Measurements from ENCODE around the gene NDP. TPM values are rescaled to one million over a fixed set of nuclear protein-coding genes. Genes with fewer than 3 reads are reported as not detected.
A peak's percentile ranks its signal among the peaks of the same experiment; 100 is the strongest.

NDP gene
- total RNA-seq, 4 donors from 2014 or later, result 0.22 to 0.42 TPM; not detected in 2

DNA sequence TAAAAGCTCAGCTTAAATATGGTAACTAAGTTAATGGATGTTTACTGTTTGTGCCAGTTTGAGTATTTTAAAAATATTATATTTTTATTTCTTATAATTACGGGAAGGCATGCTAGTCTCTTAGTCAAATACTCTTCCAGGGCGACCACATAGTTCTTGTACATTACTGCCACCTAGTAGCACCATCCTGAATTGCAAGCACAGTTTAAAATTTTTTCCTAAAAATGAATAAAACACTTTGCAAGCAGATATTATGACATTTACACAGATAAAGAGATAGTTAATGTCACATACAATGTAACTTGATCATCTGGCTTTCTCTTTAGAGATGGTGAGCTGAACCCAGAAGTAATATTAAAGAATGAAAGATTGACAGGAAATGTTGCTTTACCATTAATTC is 11.5 kb downstream of the NDP start:
- no peak for DNase-seq (ENCODE audit: low spot score in 2 of 2)
- TF ChIP-seq, protein P1, sequence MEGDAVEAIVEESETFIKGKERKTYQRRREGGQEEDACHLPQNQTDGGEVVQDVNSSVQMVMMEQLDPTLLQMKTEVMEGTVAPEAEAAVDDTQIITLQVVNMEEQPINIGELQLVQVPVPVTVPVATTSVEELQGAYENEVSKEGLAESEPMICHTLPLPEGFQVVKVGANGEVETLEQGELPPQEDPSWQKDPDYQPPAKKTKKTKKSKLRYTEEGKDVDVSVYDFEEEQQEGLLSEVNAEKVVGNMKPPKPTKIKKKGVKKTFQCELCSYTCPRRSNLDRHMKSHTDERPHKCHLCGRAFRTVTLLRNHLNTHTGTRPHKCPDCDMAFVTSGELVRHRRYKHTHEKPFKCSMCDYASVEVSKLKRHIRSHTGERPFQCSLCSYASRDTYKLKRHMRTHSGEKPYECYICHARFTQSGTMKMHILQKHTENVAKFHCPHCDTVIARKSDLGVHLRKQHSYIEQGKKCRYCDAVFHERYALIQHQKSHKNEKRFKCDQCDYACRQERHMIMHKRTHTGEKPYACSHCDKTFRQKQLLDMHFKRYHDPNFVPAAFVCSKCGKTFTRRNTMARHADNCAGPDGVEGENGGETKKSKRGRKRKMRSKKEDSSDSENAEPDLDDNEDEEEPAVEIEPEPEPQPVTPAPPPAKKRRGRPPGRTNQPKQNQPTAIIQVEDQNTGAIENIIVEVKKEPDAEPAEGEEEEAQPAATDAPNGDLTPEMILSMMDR (IDR thresholded peaks at IDR 0.05), result no peak
- TF ChIP-seq POLR2A (IDR thresholded peaks at IDR 0.05), result no peak
- no peak overlapping the region for H3K4me3 ChIP-seq (ENCODE audit: low read depth, poor library complexity, severe bottlenecking)
- intact Hi-C loops (cut with DNase I; ENCODE audit: low total_unique reads), result no loop called here
- WGBS, 2 donors, result 63 to 88% methylated on average over 2 of the region's 2 CpGs

DNA sequence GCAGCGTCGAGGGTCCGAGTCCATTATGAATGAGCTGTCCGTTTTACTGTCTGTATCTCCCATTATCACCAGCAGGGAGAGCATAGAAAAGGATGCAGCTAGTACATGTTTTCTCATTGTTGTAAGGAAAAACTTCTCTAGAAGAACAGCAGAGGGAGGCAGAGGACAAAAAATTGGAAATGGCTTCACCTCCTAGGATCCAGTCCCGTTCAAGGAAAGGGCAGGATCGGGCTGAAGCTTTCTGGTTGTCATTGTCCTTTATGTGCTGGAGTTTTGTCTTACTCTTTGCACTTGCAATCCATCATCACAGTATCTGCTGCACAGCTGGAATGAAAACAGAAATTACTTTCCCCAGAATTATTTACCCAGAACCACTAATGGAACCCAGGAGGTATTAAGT is 14.7 kb downstream of the NDP start:
- 0 to 4% methylated on average over 6 of the region's 6 CpGs for WGBS, 2 donors
- intact Hi-C loops (cut with DNase I; ENCODE audit: low total_unique reads), result no loop called here
- TF ChIP-seq, protein P1 (IDR thresholded peaks at IDR 0.05), result peak in 1 of 3 donors; percentile 37
- no peak for TF ChIP-seq POLR2A (IDR thresholded peaks at IDR 0.05)
- peak in 1 of 2 donors; percentile 17 for DNase-seq (ENCODE audit: low spot score in 2 of 2)
- no peak overlapping the region for H3K4me3 ChIP-seq (ENCODE audit: low read depth, poor library complexity, severe bottlenecking)

DNA sequence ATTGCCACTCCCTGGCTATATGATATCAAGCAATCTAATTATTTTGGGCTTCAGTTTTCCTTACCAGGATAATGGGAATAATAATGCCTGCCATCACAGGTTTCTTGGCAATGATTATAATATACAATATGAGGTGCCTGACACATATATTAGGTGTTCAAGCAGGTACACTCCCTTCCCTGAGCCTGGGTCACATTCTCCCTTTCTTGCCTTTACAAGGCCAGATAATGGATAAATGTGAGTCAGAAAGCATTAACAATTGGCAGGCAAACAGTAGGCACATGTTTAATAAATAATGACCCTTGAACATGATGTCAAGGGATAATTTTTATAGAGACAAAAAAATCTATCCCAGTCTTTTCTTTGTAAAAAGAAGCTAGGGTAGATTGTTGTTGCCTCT is 17.2 kb downstream of the NDP start:
- H3K4me3 ChIP-seq (ENCODE audit: low read depth, poor library complexity, severe bottlenecking), result no peak overlapping the region
- DNase-seq (ENCODE audit: low spot score in 2 of 2), result no peak
- intact Hi-C loops (cut with DNase I; ENCODE audit: low total_unique reads), result no loop called here
- TF ChIP-seq POLR2A (IDR thresholded peaks at IDR 0.05), result no peak
- TF ChIP-seq, protein P1 (IDR thresholded peaks at IDR 0.05), result no peak

DNA sequence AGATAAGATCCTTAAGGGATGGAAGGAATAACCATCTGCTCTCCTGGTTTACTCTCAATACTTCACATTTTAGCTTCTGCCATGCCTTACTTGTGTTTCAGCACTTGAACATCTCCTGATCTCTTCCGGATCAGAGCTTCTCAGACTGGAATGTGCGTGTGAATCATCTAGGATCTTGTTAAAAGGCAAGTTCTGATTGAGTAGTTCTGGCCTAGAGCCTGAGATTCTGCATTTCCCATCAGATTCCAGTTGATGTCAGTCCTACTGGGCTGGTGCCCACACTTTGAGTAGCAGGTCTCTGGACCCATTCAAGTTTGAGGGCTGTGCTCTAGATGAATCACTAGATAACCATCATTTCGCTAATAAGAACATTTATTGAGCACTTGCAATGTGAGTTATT is 20.0 kb downstream of the NDP start:
- intact Hi-C loops (cut with DNase I; ENCODE audit: low total_unique reads), result no loop called here
- 47 to 48% methylated on average over 3 of the region's 3 CpGs for WGBS, 2 donors
- H3K4me3 ChIP-seq (ENCODE audit: low read depth, poor library complexity, severe bottlenecking), result no peak overlapping the region
- no peak for DNase-seq (ENCODE audit: low spot score in 2 of 2)
- no peak for TF ChIP-seq POLR2A (IDR thresholded peaks at IDR 0.05)
- TF ChIP-seq, protein P1 (IDR thresholded peaks at IDR 0.05), result no peak

DNA sequence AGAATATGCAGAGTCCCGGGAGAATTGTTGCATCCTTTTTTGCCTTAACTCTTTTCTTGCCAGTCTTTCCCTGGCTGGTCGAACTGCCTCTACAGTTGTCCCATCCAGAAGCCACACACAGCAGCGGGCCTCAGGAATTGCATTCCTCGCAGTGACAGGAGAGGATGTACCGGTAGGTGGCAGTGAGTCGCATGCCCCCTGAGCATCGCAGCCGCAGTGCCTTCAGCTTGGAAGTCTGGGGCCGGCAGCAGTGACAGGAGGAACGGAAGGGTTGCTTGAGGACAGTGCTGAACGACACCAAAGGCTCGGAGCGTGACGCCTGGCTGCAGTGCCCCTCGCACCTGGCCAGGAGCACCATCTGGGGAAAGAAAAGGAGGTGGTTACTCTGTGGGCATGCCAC is 23.5 kb downstream of the NDP start:
- no peak for DNase-seq (ENCODE audit: low spot score in 2 of 2)
- no peak overlapping the region for H3K4me3 ChIP-seq (ENCODE audit: low read depth, poor library complexity, severe bottlenecking)
- 27 to 51% methylated on average over 8 to 15 of the region's 15 CpGs for WGBS, 2 donors
- TF ChIP-seq, protein P1 (IDR thresholded peaks at IDR 0.05), result no peak
- no peak for TF ChIP-seq POLR2A (IDR thresholded peaks at IDR 0.05)
- intact Hi-C loops (cut with DNase I; ENCODE audit: low total_unique reads), result no loop called here

DNA sequence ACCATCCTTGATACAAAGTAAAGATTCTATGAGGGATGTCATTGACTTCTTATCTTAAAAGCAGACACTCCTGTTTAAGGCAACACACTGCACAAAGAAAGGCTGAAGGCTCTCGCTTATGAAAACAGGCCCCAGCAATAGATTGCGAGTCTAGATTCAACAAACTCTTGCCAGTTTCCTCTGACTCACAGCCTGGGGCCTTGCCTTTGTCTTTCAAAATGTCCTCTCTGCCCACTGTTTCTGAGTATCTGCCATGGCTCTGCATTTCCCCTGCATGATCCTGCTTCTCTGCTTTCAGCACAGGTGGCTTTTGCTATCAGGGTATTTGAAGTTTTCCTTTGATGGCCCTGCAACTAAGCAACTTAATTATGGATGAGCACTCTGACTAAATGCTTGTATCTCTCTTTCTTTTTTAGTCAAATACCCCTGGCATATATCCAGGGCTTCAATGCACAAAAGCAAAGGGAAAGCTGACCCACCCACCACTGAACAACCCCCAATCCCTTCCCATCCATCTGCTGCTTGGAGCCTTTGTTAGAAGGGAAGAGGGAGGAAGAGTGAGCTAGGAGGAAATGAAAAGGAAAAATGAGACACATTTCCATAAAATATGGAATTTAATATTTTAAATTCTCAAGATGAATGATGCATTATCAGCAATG is 32.2 kb downstream of the NDP start:
- H3K4me3 ChIP-seq (ENCODE audit: low read depth, poor library complexity, severe bottlenecking), result no peak overlapping the region
- WGBS, 2 donors, result 22 to 43% methylated on average over 2 of the region's 2 CpGs
- intact Hi-C loops (cut with DNase I; ENCODE audit: low total_unique reads), result no loop called here
- TF ChIP-seq, protein P1 (IDR thresholded peaks at IDR 0.05), result no peak
- no peak for TF ChIP-seq POLR2A (IDR thresholded peaks at IDR 0.05)
- DNase-seq (ENCODE audit: low spot score in 2 of 2), result no peak

Measured in lower leg skin (tissue), 4 donors.